GM21390 (cell line): ENCODE data around the gene TPRN.

Experiments used
- ATAC-seq: cut with Tn5 transposase; IDR thresholded peaks from one replicate; pipeline ENCODE4 v1.9.1; 2021; ENCODE audit not compliant: unreplicated experiment

TPRN gene

GRCh38 chr9:137175345-137175961, 25.1 kb downstream of the TPRN start:
- ATAC-seq, result no peak

- ATAC-seq, result no peak
Observed at GRCh38 chr9:137174722-137175293, 25.7 kb downstream of the TPRN start.

- ATAC-seq, result no peak
Observed at GRCh38 chr9:137173796-137174664, 26.5 kb downstream of the TPRN start.

GRCh38 chr9:137172901-137173795, 27.4 kb downstream of the TPRN start:
- ATAC-seq, result no peak

GRCh38 chr9:137171149-137171900, 29.2 kb downstream of the TPRN start:
- ATAC-seq, result no peak

- ATAC-seq, result no peak
Observed at GRCh38 chr9:137170486-137171148, 29.9 kb downstream of the TPRN start.

GRCh38 chr9:137169896-137170358, 30.6 kb downstream of the TPRN start, which contains the start of gene LRRC26:
Gene LRRC26, minus strand, starts transcription at chr9:137170051. Its CDS starts 108 bp downstream, at chr9:137169943.
- no peak for ATAC-seq

GRCh38 chr9:137168904-137169856, 31.4 kb downstream of the TPRN start:
- ATAC-seq, result no peak

- ATAC-seq, result no peak
Observed at GRCh38 chr9:137168573-137168903, 32.0 kb downstream of the TPRN start.

- ATAC-seq, result no peak
Observed at GRCh38 chr9:137167747-137168572, 32.6 kb downstream of the TPRN start.

- no peak for ATAC-seq
Observed at GRCh38 chr9:137167277-137167746, 33.2 kb downstream of the TPRN start.

- ATAC-seq, result no peak
Observed at GRCh38 chr9:137166380-137167229, 33.9 kb downstream of the TPRN start.

- no peak for ATAC-seq
Observed at GRCh38 chr9:137165250-137165836, 35.2 kb downstream of the TPRN start.

GRCh38 chr9:137164370-137165249, 35.9 kb downstream of the TPRN start:
- no peak for ATAC-seq

- ATAC-seq, result no peak
Observed at GRCh38 chr9:137163805-137164204, 36.7 kb downstream of the TPRN start.
